HCT116 (cell line): ENCODE measurements around the gene MPEG1.

Experiments used
- ATF3 ChIP-seq: IDR thresholded peaks from 2 replicates; pipeline ENCODE4 v1.6.1; 2012
- CTCF ChIP-seq, 3 experiments: fragments of 200-600 bp in 1 of 3; sonication (generic) in 1 of 3; IDR thresholded peaks in 2 of 3; conservative IDR thresholded peaks in 1 of 3; 2 replicates each; pipeline ENCODE4 v1.5.1; 2012 to 2017; ENCODE audit warnings: low read depth in 2 of 3, low read length in 2 of 3, antibody characterized with exemption in 1 of 3, borderline replicate concordance in 1 of 3, control low read depth in 1 of 3, mild to moderate bottlenecking in 1 of 3, mixed read lengths in 1 of 3, mixed run types in 1 of 3, moderate library complexity in 1 of 3; ENCODE audit not compliant: insufficient read depth in 1 of 3
- POLR2A ChIP-seq: IDR thresholded peaks from 2 replicates; pipeline ENCODE4 v1.7.0; 2011; ENCODE audit warnings: borderline replicate concordance; ENCODE audit not compliant: insufficient read depth, insufficient read length; ENCODE audit errors: extremely low read depth
- POLR2AphosphoS5 ChIP-seq: IDR thresholded peaks from 2 replicates; pipeline ENCODE4 v1.6.1; 2011; ENCODE audit warnings: mild to moderate bottlenecking, low read depth, low read length, moderate library complexity
- SIN3A ChIP-seq: IDR thresholded peaks from 2 replicates; pipeline ENCODE4 v1.6.1; 2012; ENCODE audit warnings: low read depth
- YY1 ChIP-seq: IDR thresholded peaks from 2 replicates; pipeline ENCODE4 v1.6.1; 2011; ENCODE audit warnings: low read length, low read depth, moderate library complexity, mild to moderate bottlenecking; ENCODE audit not compliant: insufficient replicate concordance; ENCODE audit errors: extremely low read depth

- no peak for TF ChIP-seq YY1
- no peak for TF ChIP-seq CTCF (IDR thresholded peaks at IDR 0.05 in 2 of 3, conservative IDR thresholded peaks at IDR 0.05 in 1 of 3; ENCODE audit: borderline replicate concordance in 1 of 3, insufficient read depth in 1 of 3, low read depth in 2 of 3, low read length in 2 of 3)
- TF ChIP-seq SIN3A = no peak
- TF ChIP-seq POLR2A = no peak
- no peak for TF ChIP-seq ATF3
- no peak for TF ChIP-seq POLR2AphosphoS5
Observed at GRCh38 chr11:59216641-59217564, 4.2 kb upstream of the MPEG1 start.
